Erythroblast (primary cell): ENCODE data around the gene SRRM4.
A peak's percentile ranks its signal among the peaks of the same experiment; 100 is the strongest.
"Not testable (repeated sequence)": the region's sequence is repeated elsewhere in the genome, so short reads cannot be mapped to it uniquely, and the experiment has no call there.

Experiments
- DNase-seq, 2 experiments: peaks; one replicate each; lab custom pipeline; 2025; lab: John Stamatoyannopoulos, UW
- GATA1 ChIP-seq: IDR thresholded peaks from 2 replicates; pipeline ENCODE4 v1.6.1; 2011; ENCODE audit warnings: low read depth, mild to moderate bottlenecking, control low read depth, low read length, moderate library complexity
- POLR2A ChIP-seq: IDR thresholded peaks from 2 replicates; pipeline ENCODE4 v1.6.1; 2011; ENCODE audit warnings: mild to moderate bottlenecking, low read length

The SRRM4 gene

GRCh38 chr12:119102274-119102673 is 120.9 kb downstream of the SRRM4 start:
- no peak for TF ChIP-seq GATA1
- no peak for TF ChIP-seq POLR2A
- DNase-seq: no peak

GRCh38 chr12:119102714-119103113 is 121.4 kb downstream of the SRRM4 start:
- TF ChIP-seq GATA1: no peak
- TF ChIP-seq POLR2A: no peak
- no peak for DNase-seq

- not testable (repeated sequence) for DNase-seq
Observed at GRCh38 chr12:119104969-119105368, 123.6 kb downstream of the SRRM4 start.

- no peak for TF ChIP-seq GATA1
- no peak for TF ChIP-seq POLR2A
- DNase-seq: no peak
Observed at GRCh38 chr12:119113496-119113986, 132.2 kb downstream of the SRRM4 start.

- no peak for TF ChIP-seq GATA1
- no peak for DNase-seq
Observed at GRCh38 chr12:119114294-119114693, 133.0 kb downstream of the SRRM4 start.

- DNase-seq: peak; percentile 22 to 70
- TF ChIP-seq POLR2A (no peak), GATA1 (no peak)
Observed at GRCh38 chr12:119115296-119115905, 134.1 kb downstream of the SRRM4 start.

- no peak for DNase-seq
- TF ChIP-seq POLR2A (no peak), GATA1 (no peak)
Observed at GRCh38 chr12:119117936-119118335, 136.6 kb downstream of the SRRM4 start.

GRCh38 chr12:119118625-119119024 is 137.3 kb downstream of the SRRM4 start:
- DNase-seq: no peak
- TF ChIP-seq POLR2A (no peak), GATA1 (no peak)

GRCh38 chr12:119122047-119122446 is 140.7 kb downstream of the SRRM4 start:
- DNase-seq: no peak

GRCh38 chr12:119122751-119123150 is 141.4 kb downstream of the SRRM4 start:
- DNase-seq: no peak
- TF ChIP-seq POLR2A (no peak), GATA1 (no peak)

More at GRCh38 chr12:119122047-119122446, 140.7 kb downstream of the SRRM4 start:
- TF ChIP-seq POLR2A: no peak
- TF ChIP-seq GATA1: no peak

GRCh38 chr12:119128527-119128926 is 147.2 kb downstream of the SRRM4 start:
- TF ChIP-seq GATA1: no peak
- TF ChIP-seq POLR2A: no peak
- no peak for DNase-seq

- TF ChIP-seq GATA1 (no peak), POLR2A (no peak)
- no peak for DNase-seq
Observed at GRCh38 chr12:119129827-119130434, 148.6 kb downstream of the SRRM4 start.

- no peak for DNase-seq
- no peak for TF ChIP-seq POLR2A
- TF ChIP-seq GATA1: no peak
Observed at GRCh38 chr12:119130523-119130922, 149.2 kb downstream of the SRRM4 start.

GRCh38 chr12:119134284-119135072 is 153.1 kb downstream of the SRRM4 start:
- DNase-seq: no peak
- TF ChIP-seq GATA1: no peak
- TF ChIP-seq POLR2A: no peak

- TF ChIP-seq POLR2A (no peak), GATA1 (no peak)
- no peak for DNase-seq
Observed at GRCh38 chr12:119136811-119137410, 155.6 kb downstream of the SRRM4 start.
